Loucy (cell line): ENCODE measurements around the gene NR2C2.

ENCODE experiments used
- CTCF ChIP-seq: fragments of 200-600 bp; sonication (generic); conservative IDR thresholded peaks from 2 replicates; pipeline ENCODE4 v1.5.1; 2014; ENCODE audit warnings: mild to moderate bottlenecking, antibody characterized with exemption, low read length
- EZH2phosphoT487 ChIP-seq: fragments of 200-600 bp; IDR thresholded peaks from 2 replicates; pipeline ENCODE4 v1.6.1; 2018; ENCODE audit warnings: antibody characterized with exemption, mild to moderate bottlenecking, moderate library complexity, borderline replicate concordance

GRCh38 chr3:14962762-14963161, 15.4 kb downstream of the NR2C2 start:
- TF ChIP-seq CTCF (no peak), EZH2phosphoT487 (no peak)
